Stimulated activated CD8-positive, alpha-beta memory T cell treated with anti-CD3 and anti-CD28 coated beads, Interleukin-7, amount 100 ng/mL, for 24 hours (primary cell): Measurements from ENCODE around the gene TMEM74B.
"Not testable (repeated sequence)": the region's sequence is repeated elsewhere in the genome, so short reads cannot be mapped to it uniquely, and the experiment has no call there.

Experiments used
- DNase-seq: peaks from one replicate; pipeline ENCODE4 v3.0.0-alpha.2; 2020; ENCODE audit warnings: low read depth

The TMEM74B gene

GRCh38 chr20:1178623-1179022 lies 6.2 kb downstream of the TMEM74B start:
- no peak for DNase-seq

GRCh38 chr20:1178103-1178502 lies 6.7 kb downstream of the TMEM74B start:
- DNase-seq: no peak

GRCh38 chr20:1177680-1178079 lies 7.1 kb downstream of the TMEM74B start:
- DNase-seq: no peak

- no peak for DNase-seq
Measured at GRCh38 chr20:1174787-1175186, 10.0 kb downstream of the TMEM74B start.

GRCh38 chr20:1173698-1174097 lies 11.1 kb downstream of the TMEM74B start:
- no peak for DNase-seq

- no peak for DNase-seq
Measured at GRCh38 chr20:1171461-1172093, 13.2 kb downstream of the TMEM74B start.

- no peak for DNase-seq
Measured at GRCh38 chr20:1169224-1169623, 15.6 kb downstream of the TMEM74B start.

GRCh38 chr20:1166948-1167720 lies 17.6 kb downstream of the TMEM74B start:
- no peak for DNase-seq

- DNase-seq: no peak
Measured at GRCh38 chr20:1165941-1166340, 18.8 kb downstream of the TMEM74B start.

GRCh38 chr20:1165521-1165920 lies 19.3 kb downstream of the TMEM74B start:
- no peak for DNase-seq

GRCh38 chr20:1164871-1165270 lies 19.9 kb downstream of the TMEM74B start:
- DNase-seq: no peak

- DNase-seq: no peak
Measured at GRCh38 chr20:1163653-1164052, 21.1 kb downstream of the TMEM74B start.

- no peak for DNase-seq
Measured at GRCh38 chr20:1163105-1163504, 21.7 kb downstream of the TMEM74B start.

GRCh38 chr20:1160991-1161390 lies 23.8 kb downstream of the TMEM74B start:
- no peak for DNase-seq

- DNase-seq: no peak
Measured at GRCh38 chr20:1160496-1160895, 24.3 kb downstream of the TMEM74B start.

GRCh38 chr20:1155342-1155741 lies 29.4 kb downstream of the TMEM74B start:
- DNase-seq: no peak

GRCh38 chr20:1154691-1155090 lies 30.1 kb downstream of the TMEM74B start:
- DNase-seq: no peak

GRCh38 chr20:1154226-1154625 lies 30.6 kb downstream of the TMEM74B start:
- DNase-seq: no peak

- no peak for DNase-seq
Measured at GRCh38 chr20:1150968-1151367, 33.8 kb downstream of the TMEM74B start.

GRCh38 chr20:1150218-1150617 lies 34.6 kb downstream of the TMEM74B start:
- DNase-seq: no peak

- not testable (repeated sequence) for DNase-seq
Measured at GRCh38 chr20:1149812-1150211, 35.0 kb downstream of the TMEM74B start.

GRCh38 chr20:1146957-1147356 lies 37.8 kb downstream of the TMEM74B start:
- DNase-seq: no peak

- DNase-seq: no peak
Measured at GRCh38 chr20:1144401-1145172, 40.2 kb downstream of the TMEM74B start.
